Rectal smooth muscle tissue (tissue), 1 donor: ENCODE data around the gene SRP54.
"Not testable (repeated sequence)": the region's sequence is repeated elsewhere in the genome, so short reads cannot be mapped to it uniquely, and the experiment has no call there.

Source experiments
- H3K27ac ChIP-seq: one replicate; pipeline ENCODE4 v1.7.0; 2013; ENCODE audit warnings: low read depth, low read length, inconsistent platforms
- H3K27me3 ChIP-seq: one replicate; pipeline ENCODE4 v1.7.0; 2013; ENCODE audit warnings: low read length; ENCODE audit not compliant: control insufficient read depth, insufficient read depth
- H3K36me3 ChIP-seq: one replicate; pipeline ENCODE4 v1.7.0; 2013; ENCODE audit warnings: low read length; ENCODE audit not compliant: control insufficient read depth, insufficient read depth
- H3K4me1 ChIP-seq: one replicate; pipeline ENCODE4 v1.7.0; 2013; ENCODE audit warnings: low read length; ENCODE audit not compliant: control insufficient read depth, insufficient read depth
- H3K4me3 ChIP-seq: one replicate; pipeline ENCODE4 v1.7.0; 2013; ENCODE audit warnings: low read length
- H3K9ac ChIP-seq: one replicate; pipeline ENCODE4 v1.7.0; 2013; ENCODE audit warnings: low read length

SRP54 gene

DNA sequence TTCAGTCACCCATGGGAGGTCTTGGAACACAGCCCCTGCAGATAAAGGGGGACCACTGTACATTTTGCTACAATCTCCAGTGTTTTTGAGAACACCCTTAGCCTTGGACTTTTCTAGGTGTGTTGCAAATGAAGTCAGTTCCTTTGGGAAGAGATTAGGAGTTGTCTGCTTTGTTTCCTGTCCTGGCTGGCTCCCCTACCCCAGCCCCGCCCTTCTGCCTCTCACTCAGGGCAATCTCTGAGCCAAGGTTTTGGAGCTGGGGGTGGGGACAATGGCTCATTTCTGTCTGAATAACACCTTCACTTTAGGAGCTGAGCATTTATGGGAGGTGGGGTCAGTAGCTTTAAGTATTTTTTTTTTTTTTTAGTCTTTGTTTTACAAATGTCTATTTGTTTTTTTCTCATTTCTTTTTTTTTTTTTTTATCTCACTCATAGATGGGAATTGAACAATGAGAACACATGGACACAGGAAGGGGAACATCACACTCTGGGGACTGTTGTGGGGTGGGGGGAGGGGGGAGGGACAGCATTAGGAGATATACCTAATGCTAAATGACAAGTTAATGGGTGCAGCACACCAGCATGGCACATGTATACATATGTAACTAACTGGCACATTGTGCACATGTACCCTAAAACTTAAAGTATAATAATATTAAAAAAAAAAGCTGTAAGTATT is 78.5 kb downstream of the SRP54 start:
- not testable (repeated sequence) for H3K36me3 ChIP-seq, H3K9ac ChIP-seq, H3K27me3 ChIP-seq, H3K4me3 ChIP-seq, H3K4me1 ChIP-seq, H3K27ac ChIP-seq

DNA sequence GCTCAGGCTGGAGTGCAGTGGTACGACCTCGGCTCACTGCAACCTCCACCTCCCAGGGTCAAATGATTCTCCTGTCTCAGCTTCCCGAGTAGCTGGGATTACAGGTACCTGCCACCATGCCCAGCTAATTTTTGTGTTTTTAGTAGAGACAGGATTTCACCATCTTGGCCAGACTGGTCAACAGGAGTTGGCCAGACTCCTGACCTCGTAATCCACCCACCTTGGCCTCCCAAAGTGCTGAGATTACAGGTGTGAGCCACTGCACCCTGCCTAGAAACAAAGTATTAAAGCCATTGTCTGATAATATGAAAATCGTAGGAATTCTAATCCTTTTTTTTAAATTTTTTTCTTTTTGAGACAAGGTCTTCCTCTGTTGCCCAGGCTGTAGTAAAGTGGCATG is 82.9 kb downstream of the SRP54 start:
- H3K36me3 ChIP-seq, H3K27me3 ChIP-seq, H3K4me1 ChIP-seq, H3K4me3 ChIP-seq, H3K9ac ChIP-seq, H3K27ac ChIP-seq: not testable (repeated sequence)

DNA sequence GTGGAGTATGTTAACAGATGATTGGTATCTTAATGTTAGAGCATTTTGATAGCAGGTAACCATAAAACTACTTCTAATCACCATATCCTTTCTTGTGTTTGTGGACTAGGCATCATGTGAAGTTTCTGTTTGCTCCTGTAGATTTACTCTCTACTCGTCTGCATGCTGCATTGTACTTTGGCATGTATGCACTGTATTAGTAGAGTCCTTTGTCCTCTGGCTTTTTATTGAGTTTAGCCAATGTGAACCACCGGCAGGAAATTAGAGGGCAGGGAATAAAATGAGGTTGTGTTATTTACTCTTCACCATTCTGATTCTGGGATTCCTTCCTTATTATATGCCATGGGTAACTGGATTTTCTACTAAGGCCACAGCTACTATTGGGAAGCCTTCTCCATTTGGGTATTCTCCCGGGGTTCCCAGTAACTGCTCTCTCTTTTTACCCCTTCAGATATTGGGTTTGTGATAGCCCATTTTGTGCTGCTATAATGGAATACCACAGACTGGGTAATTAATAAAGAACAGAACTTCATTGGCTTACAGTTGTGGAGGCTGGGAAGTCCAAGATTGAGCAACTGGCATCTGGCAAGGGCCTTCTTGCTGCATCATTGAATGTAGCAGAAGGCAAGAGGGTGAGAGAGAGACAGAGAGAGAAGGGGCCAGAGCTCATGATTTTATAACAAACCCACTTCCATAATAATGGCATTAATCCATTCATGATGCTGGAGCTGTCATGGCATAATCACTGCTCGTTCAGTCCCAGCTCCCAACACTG is 85.6 kb downstream of the SRP54 start:
- H3K36me3 ChIP-seq = no peaks in the 10 kb centered on the region
- no peaks in the 10 kb centered on the region for H3K4me1 ChIP-seq
- no peaks in the 10 kb centered on the region for H3K27me3 ChIP-seq
- no peak overlapping the region for H3K9ac ChIP-seq
- H3K4me3 ChIP-seq = no peak overlapping the region
- no peak overlapping the region for H3K27ac ChIP-seq

DNA sequence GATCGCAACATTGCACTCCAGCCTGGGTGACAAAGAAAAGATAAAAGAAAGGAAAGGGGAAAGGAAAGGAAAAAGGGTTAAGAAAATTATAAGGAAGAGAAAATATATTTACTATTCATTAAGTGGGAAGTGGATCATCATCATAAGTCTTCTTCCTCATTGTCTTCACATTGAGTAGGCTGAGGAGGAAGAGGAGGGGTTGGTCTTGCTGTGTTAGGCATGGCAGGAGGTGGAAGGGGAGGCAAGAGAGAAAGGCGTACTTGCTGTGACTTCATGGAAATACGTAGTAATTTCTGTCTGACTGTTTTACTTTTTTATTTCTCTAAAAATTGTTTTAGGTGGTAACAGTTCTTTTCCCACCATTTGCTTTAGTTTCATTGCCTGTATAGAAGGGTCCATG is 89.4 kb downstream of the SRP54 start:
- Histone ChIP-seq H3K9ac (no peak overlapping the region), H3K36me3 (no peaks in the 10 kb centered on the region), H3K4me3 (no peak overlapping the region)

DNA sequence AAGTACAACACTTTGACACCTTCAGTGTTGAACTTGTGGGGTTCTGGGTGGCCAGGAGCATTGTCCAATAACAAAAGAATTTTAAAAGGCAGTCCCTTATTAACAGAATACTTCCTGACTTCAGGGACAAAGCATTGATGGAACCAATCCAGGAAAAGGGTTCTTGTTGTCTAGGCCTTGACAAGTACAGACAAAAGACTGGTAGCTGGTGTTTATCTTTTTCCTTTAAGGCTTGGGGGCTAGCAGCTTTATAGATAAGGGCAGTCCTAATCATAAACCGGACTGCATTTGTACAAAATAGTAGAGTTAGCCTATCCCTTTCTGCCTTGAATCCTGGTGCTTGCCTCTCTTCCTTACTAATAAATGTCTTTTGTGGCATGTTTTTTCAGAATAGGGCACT is 90.7 kb downstream of the SRP54 start:
- Histone ChIP-seq H3K4me3 (no peak overlapping the region), H3K36me3 (peaks cover 4% of the 10 kb centered on the region), H3K27ac (no peak overlapping the region), H3K4me1 (no peaks in the 10 kb centered on the region), H3K9ac (no peak overlapping the region), H3K27me3 (no peaks in the 10 kb centered on the region)

More for the DNA sequence above, 89.4 kb downstream of the SRP54 start:
- H3K27ac ChIP-seq = no peak overlapping the region
- no peaks in the 10 kb centered on the region for H3K4me1 ChIP-seq
- H3K27me3 ChIP-seq = no peaks in the 10 kb centered on the region

DNA sequence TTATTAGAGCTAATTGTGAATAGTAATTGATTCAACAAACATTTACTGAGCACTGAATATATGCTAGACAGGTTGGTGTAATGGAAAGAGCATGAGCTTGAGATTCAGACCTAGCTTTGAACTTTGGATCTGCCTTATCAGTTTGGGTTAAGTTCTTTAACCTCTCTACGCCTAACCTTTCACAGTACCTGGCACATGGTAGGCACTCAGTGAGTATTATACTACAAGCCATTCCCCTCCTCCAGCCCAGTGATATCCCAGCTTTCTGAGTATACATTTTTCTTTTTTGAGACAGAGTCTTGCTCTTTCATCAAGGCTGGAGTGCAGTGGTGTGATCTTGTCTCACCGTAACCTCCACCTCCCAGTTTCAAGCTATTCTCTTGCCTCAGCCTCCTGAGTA is 95.3 kb downstream of the SRP54 start:
- Histone ChIP-seq H3K27me3 (no peaks in the 10 kb centered on the region), H3K4me1 (no peaks in the 10 kb centered on the region), H3K27ac (no peak overlapping the region), H3K9ac (no peak overlapping the region), H3K4me3 (no peak overlapping the region), H3K36me3 (peaks cover 10% of the 10 kb centered on the region)
